Thoracic aorta (tissue), 2 donors: Measurements from ENCODE around the gene FARS2. TPM values are rescaled to one million over a fixed set of nuclear protein-coding genes. Genes with fewer than 3 reads are reported as not detected.

Experiments used
- ATAC-seq: fragments of 150-250 bp; one replicate; pipeline ENCODE4 v1.8.0; 2017; ENCODE audit warnings: low read depth; ENCODE audit not compliant: insufficient number of reproducible peaks, low FRiP score
- DNase-seq: peaks from one replicate; pipeline ENCODE4 v3.0.0-alpha.2; 2020; ENCODE audit warnings: low spot score
- H3K27ac ChIP-seq, 2 donors: fragments of 200-600 bp; sonication (generic); 1 replicate in 1 of 2; 2 replicates in 1 of 2; pipeline ENCODE4 v1.5.1; 2016; ENCODE audit warnings: mild to moderate bottlenecking in 2 of 2, moderate library complexity in 2 of 2
- H3K27me3 ChIP-seq: fragments of 200-600 bp; sonication (generic); replicated peaks from 2 replicates; pipeline ENCODE4 v1.6.0; 2016; ENCODE audit warnings: mild to moderate bottlenecking; ENCODE audit not compliant: insufficient read depth
- H3K36me3 ChIP-seq: fragments of 200-600 bp; sonication (generic); one replicate; pipeline ENCODE4 v1.5.1; 2016
- H3K4me1 ChIP-seq, 2 donors: fragments of 200-600 bp; sonication (generic); 1 replicate in 1 of 2; 2 replicates in 1 of 2; pipeline versions ENCODE4 v1.5.1 to v1.6.0; 2016; ENCODE audit warnings: low read depth in 2 of 2, mild to moderate bottlenecking in 1 of 2; ENCODE audit not compliant: control insufficient read depth in 1 of 2
- H3K4me3 ChIP-seq: fragments of 200-600 bp; sonication (generic); 2 replicates; pipeline ENCODE4 v1.5.1; 2016; ENCODE audit warnings: mild to moderate bottlenecking
- H3K9me3 ChIP-seq: fragments of 200-600 bp; sonication (generic); 2 replicates; pipeline ENCODE4 v1.5.1; 2016
- total RNA-seq, 2 donors: library from RNA; depleted of rRNA; stranded (reverse); fragments of >200 nt; gene quantifications; one replicate each; pipeline versions ENCODE4 v1.1.0 to v1.2.3, GENCODE V29; 2016
- TF ChIP-seq, protein P1 (sequence below): fragments of 200-600 bp; sonication (generic); IDR thresholded peaks from one replicate; pipeline ENCODE4 v1.5.1; 2019; ENCODE audit warnings: antibody characterized with exemption

The FARS2 gene
- total RNA-seq, 2 donors from 2014 or later, result 10.4 to 11.6 TPM

DNA sequence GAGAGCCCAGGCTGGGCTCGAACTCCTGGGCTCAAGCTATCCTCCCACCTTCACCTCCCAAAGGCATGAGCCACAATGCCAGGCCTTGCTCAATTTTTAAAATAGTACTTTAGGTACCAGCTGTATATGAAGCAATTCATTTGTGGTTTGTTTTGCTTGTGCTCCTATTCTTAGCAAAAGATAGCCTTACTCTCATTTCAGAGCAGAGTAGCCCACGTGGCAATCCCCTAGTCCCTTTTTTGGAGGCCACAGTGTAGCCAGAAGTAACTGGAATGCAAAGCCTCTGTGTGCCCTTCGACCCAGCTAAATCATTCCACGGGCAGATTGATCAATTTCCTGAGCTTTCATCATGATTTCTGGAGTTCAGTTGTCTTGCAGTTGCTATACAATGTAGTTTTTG is 373.2 kb downstream of the FARS2 start:
- Histone ChIP-seq H3K27me3 (no peaks in the 10 kb centered on the region), H3K9me3 (no peaks in the 10 kb centered on the region), H3K27ac (no peak overlapping the region), H3K4me1 (no peaks in the 10 kb centered on the region), H3K36me3 (no peaks in the 10 kb centered on the region), H3K4me3 (no peak overlapping the region)
- ATAC-seq (no peak), DNase-seq (no peak)
- TF ChIP-seq, protein P1, sequence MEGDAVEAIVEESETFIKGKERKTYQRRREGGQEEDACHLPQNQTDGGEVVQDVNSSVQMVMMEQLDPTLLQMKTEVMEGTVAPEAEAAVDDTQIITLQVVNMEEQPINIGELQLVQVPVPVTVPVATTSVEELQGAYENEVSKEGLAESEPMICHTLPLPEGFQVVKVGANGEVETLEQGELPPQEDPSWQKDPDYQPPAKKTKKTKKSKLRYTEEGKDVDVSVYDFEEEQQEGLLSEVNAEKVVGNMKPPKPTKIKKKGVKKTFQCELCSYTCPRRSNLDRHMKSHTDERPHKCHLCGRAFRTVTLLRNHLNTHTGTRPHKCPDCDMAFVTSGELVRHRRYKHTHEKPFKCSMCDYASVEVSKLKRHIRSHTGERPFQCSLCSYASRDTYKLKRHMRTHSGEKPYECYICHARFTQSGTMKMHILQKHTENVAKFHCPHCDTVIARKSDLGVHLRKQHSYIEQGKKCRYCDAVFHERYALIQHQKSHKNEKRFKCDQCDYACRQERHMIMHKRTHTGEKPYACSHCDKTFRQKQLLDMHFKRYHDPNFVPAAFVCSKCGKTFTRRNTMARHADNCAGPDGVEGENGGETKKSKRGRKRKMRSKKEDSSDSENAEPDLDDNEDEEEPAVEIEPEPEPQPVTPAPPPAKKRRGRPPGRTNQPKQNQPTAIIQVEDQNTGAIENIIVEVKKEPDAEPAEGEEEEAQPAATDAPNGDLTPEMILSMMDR, result no peak

DNA sequence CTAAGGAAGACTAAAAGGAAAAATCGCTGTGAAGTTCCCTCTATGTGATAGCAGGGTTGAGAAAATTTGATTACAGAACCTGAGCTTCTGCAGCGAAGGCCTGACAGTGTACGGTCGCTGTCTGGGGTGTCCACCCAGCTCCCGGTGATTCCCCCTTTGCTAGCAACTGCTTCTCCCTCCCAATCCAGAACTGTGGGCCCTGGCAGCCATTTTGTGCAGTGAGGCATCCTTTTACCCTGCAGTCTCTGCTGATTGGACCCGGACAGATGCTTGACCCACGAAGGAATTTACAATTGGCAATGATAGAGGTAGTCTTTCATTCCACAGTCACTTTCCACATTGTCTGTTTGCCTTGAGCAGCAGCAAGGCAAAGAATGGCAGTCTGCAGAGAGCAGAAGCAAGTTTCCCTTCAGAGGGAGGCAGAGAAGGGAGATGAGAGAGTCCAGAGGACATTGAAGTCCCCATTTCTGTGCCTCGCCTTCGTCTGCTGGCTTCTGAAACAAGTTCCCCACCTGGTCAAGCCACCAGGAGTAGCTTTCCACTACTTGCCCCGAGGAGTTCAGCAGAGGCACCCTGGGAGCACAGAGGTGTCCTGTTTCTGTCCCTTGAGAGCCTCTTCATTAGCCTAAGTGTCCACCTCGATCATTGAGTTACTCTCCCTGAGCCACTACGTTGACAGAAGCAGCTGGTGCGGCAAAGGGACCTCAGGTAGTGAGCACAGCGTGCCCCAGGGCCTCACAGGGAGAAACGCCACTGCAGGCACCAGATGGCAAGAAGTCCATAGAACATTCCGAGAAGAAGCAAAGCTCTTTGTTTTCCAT is 375.1 kb downstream of the FARS2 start:
- no peak for DNase-seq
- Histone ChIP-seq H3K4me3 (no peak overlapping the region), H3K4me1 (no peaks in the 10 kb centered on the region), H3K36me3 (no peaks in the 10 kb centered on the region), H3K9me3 (no peaks in the 10 kb centered on the region), H3K27me3 (no peaks in the 10 kb centered on the region), H3K27ac (no peak overlapping the region)
- no peak for ATAC-seq
- TF ChIP-seq, protein P1, result no peak

DNA sequence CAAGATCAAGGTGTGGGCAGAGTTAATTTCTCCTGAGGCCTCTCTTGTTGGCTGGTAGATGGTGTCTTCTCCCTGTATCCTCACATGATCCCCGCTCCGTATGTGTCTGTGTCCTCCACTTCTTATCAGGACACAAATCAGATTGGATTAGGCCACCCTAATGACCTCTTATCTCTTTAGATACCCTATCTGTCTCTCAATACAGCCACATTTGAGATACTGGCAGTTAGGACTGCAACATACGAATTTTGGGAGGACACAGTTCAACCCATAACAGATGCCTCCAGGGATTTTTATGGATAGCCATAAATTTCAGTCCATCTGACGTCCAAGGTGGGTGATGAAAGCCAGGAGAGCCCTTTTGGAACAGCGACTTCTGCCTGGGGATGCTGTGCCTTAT is 376.4 kb downstream of the FARS2 start:
- H3K36me3 ChIP-seq, result no peaks in the 10 kb centered on the region
- H3K27ac ChIP-seq, result no peak overlapping the region
- ATAC-seq (no peak), DNase-seq (no peak)
- H3K9me3 ChIP-seq, result no peaks in the 10 kb centered on the region
- H3K4me1 ChIP-seq, result no peaks in the 10 kb centered on the region
- no peaks in the 10 kb centered on the region for H3K27me3 ChIP-seq
- H3K4me3 ChIP-seq, result no peak overlapping the region
- TF ChIP-seq, protein P1, result no peak

DNA sequence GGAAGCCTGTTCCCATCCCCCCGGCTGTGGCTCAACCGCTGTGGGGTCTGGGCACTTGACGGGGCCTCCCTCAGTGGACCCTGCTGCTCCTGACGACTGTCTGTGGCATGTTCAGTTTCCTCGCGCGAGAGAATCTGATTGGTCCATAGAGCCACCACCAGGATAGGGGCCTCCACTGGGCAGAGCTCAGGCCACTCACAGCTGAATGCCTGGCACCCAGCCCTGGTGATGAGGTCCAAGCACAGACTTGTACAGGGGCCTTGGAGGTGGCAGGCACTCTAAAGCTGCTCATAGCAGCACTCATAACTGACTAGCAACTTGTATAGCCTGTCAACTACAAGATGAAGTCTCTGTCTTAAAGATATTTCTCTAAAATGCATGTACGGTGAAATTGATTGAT is 377.4 kb downstream of the FARS2 start:
- H3K9me3 ChIP-seq, result no peaks in the 10 kb centered on the region
- no peak for ATAC-seq

DNA sequence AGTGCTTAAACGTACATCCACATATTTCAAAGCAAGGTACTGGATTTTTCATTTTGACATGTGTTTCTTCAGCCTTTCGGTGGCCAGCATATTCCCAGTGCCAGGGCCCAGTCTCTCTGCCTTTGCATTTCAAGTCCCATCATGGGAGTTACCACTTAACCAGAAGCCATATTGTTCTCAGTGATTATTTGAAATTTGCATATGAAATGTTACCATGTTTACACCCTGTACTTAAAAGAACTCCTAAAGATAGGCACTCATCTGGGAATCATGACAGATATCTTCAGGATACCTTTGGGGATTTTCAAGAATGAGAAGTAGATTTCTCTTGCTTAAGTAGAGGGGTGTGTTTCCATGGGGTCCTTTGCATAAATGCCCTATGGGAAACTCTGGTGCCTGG is 377.9 kb downstream of the FARS2 start:
- Histone ChIP-seq H3K27ac (no peak overlapping the region), H3K4me1 (no peaks in the 10 kb centered on the region), H3K27me3 (no peaks in the 10 kb centered on the region), H3K9me3 (no peaks in the 10 kb centered on the region), H3K4me3 (no peak overlapping the region), H3K36me3 (no peaks in the 10 kb centered on the region)
- TF ChIP-seq, protein P1, result no peak
- no peak for ATAC-seq
- no peak for DNase-seq

More for the DNA sequence above, 377.4 kb downstream of the FARS2 start:
- H3K4me3 ChIP-seq, result no peak overlapping the region
- H3K27ac ChIP-seq, result no peak overlapping the region
- no peak for DNase-seq
- no peaks in the 10 kb centered on the region for H3K4me1 ChIP-seq
- TF ChIP-seq, protein P1, result no peak
- H3K27me3 ChIP-seq, result no peaks in the 10 kb centered on the region
- H3K36me3 ChIP-seq, result no peaks in the 10 kb centered on the region
